AG04450 (cell line): ENCODE results near the gene URGCP. TPM values are rescaled to one million over a fixed set of nuclear protein-coding genes. Genes with fewer than 3 reads are reported as not detected.

ENCODE experiments used
- CTCF ChIA-PET: fragments of 300-600, 350-600 bp; formaldehyde crosslinking; extraction: SDS; loops from one replicate; lab custom pipeline; 2022; ENCODE audit warnings: antibody characterized with exemption, inconsistent platforms; lab: Charles Lee
- POLR2A ChIA-PET: fragments of 350-600 bp; formaldehyde crosslinking; extraction: SDS; loops from one replicate; lab custom pipeline; 2021; ENCODE audit warnings: antibody characterized with exemption, inconsistent platforms; lab: Yijun Ruan, JAX
- DNase-seq: peaks from one replicate; pipeline ENCODE4 v3.0.0-alpha.2; 2011; ENCODE audit warnings: low read depth, low spot score
- H3K27ac ChIP-seq: one replicate; pipeline ENCODE4 v1.5.1; 2012; ENCODE audit warnings: low read depth, low read length, control low read depth
- H3K27me3 ChIP-seq: one replicate; pipeline ENCODE4 v1.6.0; 2012; ENCODE audit warnings: low read length; ENCODE audit not compliant: control insufficient read depth, insufficient read depth
- H3K4me3 ChIP-seq: 2 replicates; pipeline ENCODE4 v1.5.1; 2011; ENCODE audit warnings: mild to moderate bottlenecking, low read depth, low read length, control low read depth
- H3K9me3 ChIP-seq: 2 replicates; pipeline ENCODE4 v1.5.1; 2012; ENCODE audit warnings: low read length; ENCODE audit not compliant: control insufficient read depth, insufficient read depth
- CTCF ChIP-seq: IDR thresholded peaks from 2 replicates; pipeline ENCODE4 v1.5.1; 2011; ENCODE audit warnings: low read depth, low read length, control low read depth, inconsistent platforms
- polyA plus RNA-seq: library from polyadenylated mRNA; depleted of rRNA; stranded (reverse); fragments of >200 nt; gene quantifications from 2 replicates; pipeline ENCODE4 v1.2.3, GENCODE V29; 2011

URGCP gene
- polyA plus RNA-seq, 1 experiment = 23.1 TPM

- H3K9me3 ChIP-seq = no peaks in the 10 kb centered on the region
- ChIA-PET CTCF (interaction anchor here (0.6 kb wide), 1 partner anchor 56 kb away, joined by 3 read pairs; no protein-coding TSS in a partner anchor), POLR2A (no interaction called here)
- no peak overlapping the region for H3K27ac ChIP-seq
- H3K4me3 ChIP-seq = no peak overlapping the region
- TF ChIP-seq CTCF = no peak
- no peaks in the 10 kb centered on the region for H3K27me3 ChIP-seq
- DNase-seq = no peak
Measured at GRCh38 chr7:43937444-43937843, 31.0 kb upstream of the URGCP start.

DNA sequence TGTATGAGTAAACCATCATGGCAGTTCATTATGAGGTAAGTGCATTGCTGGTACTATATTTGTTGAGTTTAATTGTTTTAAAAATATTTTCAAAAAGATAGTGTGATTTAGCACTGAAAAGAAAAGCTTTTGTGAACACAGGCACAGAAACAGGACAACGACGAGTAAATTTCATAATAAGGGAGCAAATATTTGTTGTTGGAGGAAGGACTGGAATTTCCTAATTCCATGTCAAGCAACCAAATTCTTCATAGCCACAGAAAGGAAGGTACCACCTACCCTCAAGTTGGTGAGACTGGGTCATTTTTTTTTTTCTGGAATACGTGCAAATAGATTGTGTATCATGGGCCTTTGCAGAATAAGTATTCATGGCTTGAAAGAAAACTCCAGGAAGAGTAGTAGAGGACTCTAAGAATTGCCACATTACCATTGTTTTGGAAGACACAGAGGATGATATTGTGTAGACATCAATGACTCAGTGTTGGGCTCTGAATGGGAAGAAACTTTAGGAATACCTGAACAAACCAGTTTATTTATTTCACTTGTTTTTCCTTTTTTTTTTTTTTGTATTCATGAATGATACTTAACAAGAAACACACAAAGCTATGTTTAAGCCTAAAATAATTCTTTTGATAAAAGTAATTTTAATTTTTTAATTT lies 27.6 kb upstream of the URGCP start:
- no peak for TF ChIP-seq CTCF
- H3K9me3 ChIP-seq = no peaks in the 10 kb centered on the region
- no peak overlapping the region for H3K27ac ChIP-seq
- H3K4me3 ChIP-seq = no peak overlapping the region
- H3K27me3 ChIP-seq = no peaks in the 10 kb centered on the region
- ChIA-PET CTCF (interaction anchor here (0.7 kb wide), 1 partner anchor 418 kb away, joined by 3 read pairs; no protein-coding TSS in a partner anchor), POLR2A (interaction anchor here (0.6 kb wide), 2 partner anchors 16 to 216 kb away, joined by 3 read pairs; no protein-coding TSS in a partner anchor)
- DNase-seq = no peak

GRCh38 chr7:43931346-43931745 lies 24.9 kb upstream of the URGCP start:
- no peak for TF ChIP-seq CTCF
- H3K27ac ChIP-seq = no peak overlapping the region
- DNase-seq = no peak
- CTCF ChIA-PET = no interaction called here
- no peaks in the 10 kb centered on the region for H3K9me3 ChIP-seq
- H3K4me3 ChIP-seq = no peak overlapping the region
- no peaks in the 10 kb centered on the region for H3K27me3 ChIP-seq
- POLR2A ChIA-PET = no interaction called here

DNA sequence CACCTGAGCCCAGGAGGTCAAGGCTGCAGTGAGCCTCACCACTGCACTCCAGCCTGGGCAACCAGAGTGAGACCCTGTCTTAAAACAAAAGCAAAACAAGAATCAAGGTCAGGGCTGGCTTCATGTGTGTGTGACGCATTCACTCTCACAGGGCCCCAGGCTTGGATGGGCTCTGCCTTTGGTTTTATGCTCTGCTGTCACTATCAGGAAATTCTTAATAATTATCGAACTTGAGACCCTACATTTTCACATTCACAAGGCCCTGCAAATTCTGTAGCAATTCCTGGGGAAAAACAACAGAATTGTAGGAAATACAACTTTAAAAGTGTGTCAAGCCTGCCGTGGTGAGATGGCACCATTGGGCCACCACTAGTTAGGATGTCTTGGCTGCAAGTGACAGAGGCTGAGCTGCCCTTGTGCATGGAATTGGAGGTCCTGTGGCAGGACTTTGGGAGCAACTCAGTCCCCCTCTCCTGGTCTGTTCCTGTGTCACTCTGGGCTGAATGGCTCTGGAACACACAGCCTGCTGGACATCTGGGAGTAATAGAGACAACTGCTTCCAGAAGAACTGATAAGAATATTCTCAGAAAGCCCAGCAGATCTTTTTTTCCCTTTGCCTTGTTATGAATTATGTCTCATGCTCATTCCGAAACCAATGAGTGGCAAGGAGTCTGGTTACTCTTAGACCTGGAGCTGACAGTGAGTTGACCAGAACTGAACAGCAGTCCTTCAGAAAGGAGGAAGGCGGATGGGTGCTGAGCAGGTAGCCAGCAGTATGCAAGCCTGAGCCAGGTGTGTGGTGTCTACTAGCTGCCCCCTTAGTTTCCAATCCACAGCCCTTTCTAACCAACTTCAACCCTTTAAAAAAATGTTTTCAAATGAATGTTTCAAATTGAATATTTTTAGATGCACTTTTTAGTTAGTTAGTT lies 23.4 kb upstream of the URGCP start:
- Histone ChIP-seq H3K9me3 (no peaks in the 10 kb centered on the region), H3K4me3 (no peak overlapping the region), H3K27me3 (no peaks in the 10 kb centered on the region), H3K27ac (no peak overlapping the region)
- ChIA-PET POLR2A (interaction anchor here (0.6 kb wide), 1 partner anchor 161 kb away, joined by 3 read pairs; no protein-coding TSS in a partner anchor), CTCF (no interaction called here)
- TF ChIP-seq CTCF = no peak
- DNase-seq = no peak
